ENCODE data around the gene METTL8.
"Not testable (repeated sequence)": the region's sequence is repeated elsewhere in the genome, so short reads cannot be mapped to it uniquely, and the experiment has no call there.

METTL8 gene

DNA sequence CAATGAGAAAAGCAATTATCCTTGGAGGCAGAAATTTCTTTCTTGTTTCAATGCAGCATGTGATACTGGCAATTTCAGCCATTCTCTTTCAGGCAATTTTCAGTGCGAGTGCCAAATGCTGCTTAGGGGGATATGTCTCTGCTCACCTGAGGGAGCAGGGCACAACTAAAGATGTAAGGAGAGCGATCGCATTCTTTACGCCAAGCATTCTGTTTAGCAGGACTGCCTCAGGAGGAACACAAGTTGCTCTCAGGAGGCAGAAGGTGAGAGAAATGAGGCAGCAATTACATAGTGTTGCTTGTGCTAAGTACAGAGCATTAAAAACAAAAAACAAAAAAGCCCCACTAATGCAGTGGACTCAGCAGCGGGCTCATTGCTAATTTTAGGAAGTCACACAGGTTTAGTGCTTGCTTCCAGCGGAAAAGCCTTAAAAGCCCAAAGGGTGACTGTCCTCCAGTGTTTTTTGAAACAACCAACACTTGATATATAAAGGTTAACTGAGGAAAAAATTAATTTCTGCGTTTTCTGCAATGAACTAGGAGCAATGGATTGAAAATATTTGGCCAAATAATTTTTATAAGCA, 116.9 kb downstream of the METTL8 start:
- Histone ChIP-seq H3K36me3 (ENCODE audit: control insufficient read depth, low read depth, low read length) (no peaks in the 10 kb centered on the region), H3K9me3 (ENCODE audit: control insufficient read depth, low read depth, low read length) (peaks cover 5% of the 10 kb centered on the region), H3K27ac (ENCODE audit: low read length) (peak overlapping the region; percentile 94), H3K27me3 (ENCODE audit: control insufficient read depth, insufficient read depth, low read length) (no peaks in the 10 kb centered on the region), H3K4me1 (ENCODE audit: control insufficient read depth, low read depth, low read length) (peaks cover 66% of the 10 kb centered on the region), H3K4me3 (ENCODE audit: low read length) (peak overlapping the region; percentile 4), H3K9ac (ENCODE audit: low read length) (peak overlapping the region; percentile 68)

DNA sequence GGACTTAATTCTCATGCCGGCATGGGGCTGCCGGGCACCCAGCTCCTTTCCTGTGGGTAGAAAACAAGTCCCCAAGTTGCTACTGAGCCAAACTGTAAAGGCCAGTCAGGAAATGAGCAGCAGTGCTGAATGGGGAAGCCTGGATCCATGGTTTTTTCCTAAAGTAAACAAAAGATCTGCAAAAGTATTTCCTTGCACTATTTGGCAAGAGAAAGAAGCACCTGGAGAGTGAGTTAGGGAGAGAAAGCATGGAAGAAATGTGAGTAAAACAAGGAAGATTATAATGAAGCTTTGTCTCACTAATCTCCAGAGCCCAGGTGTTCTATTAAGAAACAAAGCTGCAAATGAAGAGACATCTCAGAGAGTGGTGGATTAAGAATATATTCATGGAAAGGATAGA, 117.6 kb downstream of the METTL8 start:
- peaks cover 6% of the 10 kb centered on the region for H3K9me3 ChIP-seq (ENCODE audit: control insufficient read depth, low read depth, low read length)
- H3K36me3 ChIP-seq (ENCODE audit: control insufficient read depth, low read depth, low read length), result no peaks in the 10 kb centered on the region
- peak overlapping the region; percentile 94 for H3K27ac ChIP-seq (ENCODE audit: low read length)
- peak overlapping the region; percentile 23 for H3K4me3 ChIP-seq (ENCODE audit: low read length)
- H3K4me1 ChIP-seq (ENCODE audit: control insufficient read depth, low read depth, low read length), result peaks cover 66% of the 10 kb centered on the region
- peak overlapping the region; percentile 68 for H3K9ac ChIP-seq (ENCODE audit: low read length)
- no peaks in the 10 kb centered on the region for H3K27me3 ChIP-seq (ENCODE audit: control insufficient read depth, insufficient read depth, low read length)

DNA sequence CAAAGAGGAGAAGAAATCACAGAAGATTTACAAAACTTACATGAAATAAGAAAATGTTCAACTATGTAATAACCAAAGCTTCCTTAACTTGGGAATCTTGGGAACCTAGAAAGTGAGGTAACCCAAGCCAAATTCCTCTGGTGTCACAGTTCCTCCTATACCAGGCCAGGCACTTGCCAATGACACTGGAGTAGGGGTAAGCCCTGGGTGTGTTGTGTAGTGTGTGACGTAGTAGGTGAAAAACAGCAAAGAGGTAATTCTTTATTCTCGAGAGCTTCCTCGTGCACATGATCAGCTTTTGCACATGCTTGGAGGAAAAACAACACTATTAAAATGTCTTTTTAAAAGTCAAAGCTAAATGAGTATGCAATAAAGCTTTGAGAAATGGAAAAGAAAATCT, 118.0 kb downstream of the METTL8 start:
- peaks cover 6% of the 10 kb centered on the region for H3K9me3 ChIP-seq (ENCODE audit: control insufficient read depth, low read depth, low read length)
- H3K4me1 ChIP-seq (ENCODE audit: control insufficient read depth, low read depth, low read length), result peaks cover 64% of the 10 kb centered on the region
- H3K27me3 ChIP-seq (ENCODE audit: control insufficient read depth, insufficient read depth, low read length), result no peaks in the 10 kb centered on the region
- H3K36me3 ChIP-seq (ENCODE audit: control insufficient read depth, low read depth, low read length), result no peaks in the 10 kb centered on the region
- H3K4me3 ChIP-seq (ENCODE audit: low read length), result peak overlapping the region; percentile 23
- peak overlapping the region; percentile 94 for H3K27ac ChIP-seq (ENCODE audit: low read length)
- H3K9ac ChIP-seq (ENCODE audit: low read length), result peak overlapping the region; percentile 68

DNA sequence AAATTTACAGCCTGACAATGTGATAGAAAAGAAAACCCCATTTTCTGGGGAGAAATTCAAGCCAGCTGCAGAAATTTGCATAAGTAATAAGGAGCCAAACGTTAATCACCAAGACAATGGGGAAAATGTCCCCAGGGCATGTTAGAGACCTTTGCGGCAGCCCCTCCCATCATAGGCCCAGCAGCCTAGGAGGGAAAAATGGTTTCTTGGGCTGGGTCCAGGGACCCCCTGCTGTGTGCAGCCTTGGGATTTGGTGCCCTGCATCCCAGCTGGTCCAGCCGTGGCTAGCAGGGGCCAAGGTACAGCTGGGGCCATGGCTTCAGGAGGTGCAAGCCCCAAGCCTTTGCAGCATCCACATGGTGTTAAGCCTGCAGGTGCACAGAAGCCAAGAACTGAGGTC, 121.6 kb downstream of the METTL8 start:
- not testable (repeated sequence) for H3K27ac ChIP-seq (ENCODE audit: low read length); H3K9me3 ChIP-seq (ENCODE audit: control insufficient read depth, low read depth, low read length); H3K27me3 ChIP-seq (ENCODE audit: control insufficient read depth, insufficient read depth, low read length); H3K9ac ChIP-seq (ENCODE audit: low read length); H3K4me3 ChIP-seq (ENCODE audit: low read length); H3K36me3 ChIP-seq (ENCODE audit: control insufficient read depth, low read depth, low read length)
- H3K4me1 ChIP-seq (ENCODE audit: control insufficient read depth, low read depth, low read length), result peaks cover 28% of the 10 kb centered on the region

DNA sequence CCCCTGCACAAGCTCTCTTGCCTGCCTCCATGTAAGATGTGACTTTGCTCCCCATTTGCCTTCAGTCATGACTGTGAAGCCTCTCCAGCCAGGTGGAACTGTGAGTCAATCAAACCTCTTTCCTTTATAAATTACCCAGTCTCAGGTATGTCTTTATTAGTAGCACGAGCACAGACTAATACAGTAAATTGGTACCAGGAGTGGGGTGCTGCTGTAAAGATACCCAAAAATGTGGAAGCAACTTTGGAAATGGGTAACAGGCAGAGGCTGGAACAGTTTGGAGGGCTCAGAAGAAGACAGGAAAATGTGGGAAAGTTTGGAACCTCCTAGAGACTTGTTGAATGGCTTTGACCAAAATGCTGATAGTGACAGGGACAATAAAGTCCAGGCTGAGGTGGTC, 122.2 kb downstream of the METTL8 start:
- peaks cover 22% of the 10 kb centered on the region for H3K4me1 ChIP-seq (ENCODE audit: control insufficient read depth, low read depth, low read length)
- not testable (repeated sequence) for H3K27me3 ChIP-seq (ENCODE audit: control insufficient read depth, insufficient read depth, low read length); H3K36me3 ChIP-seq (ENCODE audit: control insufficient read depth, low read depth, low read length); H3K9me3 ChIP-seq (ENCODE audit: control insufficient read depth, low read depth, low read length); H3K27ac ChIP-seq (ENCODE audit: low read length); H3K4me3 ChIP-seq (ENCODE audit: low read length); H3K9ac ChIP-seq (ENCODE audit: low read length)

DNA sequence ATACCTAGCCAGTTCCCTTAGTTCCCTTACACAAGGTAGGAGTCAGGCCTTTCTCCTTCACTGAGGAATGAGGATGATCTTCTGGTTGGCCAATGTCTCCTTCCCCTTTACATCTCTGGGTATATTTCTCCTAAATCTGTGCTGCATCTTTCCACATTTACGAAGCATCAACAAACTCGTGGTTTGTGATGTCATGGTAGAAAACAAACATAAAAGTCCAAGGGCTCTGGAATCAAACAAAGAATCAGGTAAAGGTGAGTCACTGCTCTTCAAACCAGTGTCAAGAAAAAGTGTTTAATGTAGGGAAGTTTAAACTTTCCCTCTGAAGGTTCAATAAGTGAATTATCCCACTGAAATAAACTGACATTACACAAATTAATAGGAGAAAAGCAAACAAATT, 122.9 kb downstream of the METTL8 start:
- no peaks in the 10 kb centered on the region for H3K36me3 ChIP-seq (ENCODE audit: control insufficient read depth, low read depth, low read length)
- no peak overlapping the region for H3K27ac ChIP-seq (ENCODE audit: low read length)
- no peak overlapping the region for H3K9ac ChIP-seq (ENCODE audit: low read length)
- peaks cover 15% of the 10 kb centered on the region for H3K4me1 ChIP-seq (ENCODE audit: control insufficient read depth, low read depth, low read length)
- H3K27me3 ChIP-seq (ENCODE audit: control insufficient read depth, insufficient read depth, low read length), result no peaks in the 10 kb centered on the region
- H3K4me3 ChIP-seq (ENCODE audit: low read length), result no peak overlapping the region
- peaks cover 6% of the 10 kb centered on the region for H3K9me3 ChIP-seq (ENCODE audit: control insufficient read depth, low read depth, low read length)

DNA sequence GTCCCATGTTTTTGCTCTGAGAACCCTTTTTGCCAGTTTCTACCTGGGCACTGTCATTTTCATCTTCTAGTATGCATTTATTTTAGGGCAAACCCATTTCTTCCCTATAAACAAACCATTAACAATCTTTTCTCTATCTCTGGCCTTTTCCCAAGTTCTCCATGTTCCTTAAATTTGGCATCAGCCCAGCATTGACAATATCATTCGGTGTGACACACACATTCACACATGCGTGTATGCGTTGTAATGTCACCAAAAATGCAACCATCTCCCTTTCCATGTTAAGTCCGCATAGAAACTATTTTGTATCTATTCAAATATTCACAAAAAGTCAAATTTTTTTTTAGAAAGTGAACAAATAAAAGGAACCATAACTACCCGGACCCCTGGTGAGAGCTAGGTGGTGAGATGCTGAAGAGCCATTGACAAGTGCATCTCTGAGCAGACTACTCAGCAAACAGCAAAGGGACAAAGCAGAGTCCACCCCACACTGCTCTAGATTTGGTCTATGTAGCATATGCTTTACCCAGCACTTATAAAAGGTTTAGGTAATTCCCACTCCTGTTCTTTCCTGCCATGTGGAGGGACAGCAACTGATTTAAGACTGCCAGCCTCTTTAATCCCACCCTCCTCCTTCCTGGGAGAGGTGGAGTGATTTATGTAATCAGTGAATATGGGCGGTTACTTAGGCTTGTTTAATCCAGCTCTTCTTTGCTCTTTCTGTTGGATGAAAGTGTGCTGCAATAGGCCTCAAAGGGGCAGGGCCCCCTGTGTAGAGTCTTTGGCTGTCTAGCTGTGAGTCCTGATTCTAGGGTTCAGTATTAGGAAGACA, 124.1 kb downstream of the METTL8 start:
- Histone ChIP-seq H3K27ac (ENCODE audit: low read length) (no peak overlapping the region), H3K9ac (ENCODE audit: low read length) (no peak overlapping the region), H3K9me3 (ENCODE audit: control insufficient read depth, low read depth, low read length) (peaks cover 6% of the 10 kb centered on the region), H3K4me3 (ENCODE audit: low read length) (no peak overlapping the region), H3K4me1 (ENCODE audit: control insufficient read depth, low read depth, low read length) (peaks cover 3% of the 10 kb centered on the region), H3K27me3 (ENCODE audit: control insufficient read depth, insufficient read depth, low read length) (no peaks in the 10 kb centered on the region), H3K36me3 (ENCODE audit: control insufficient read depth, low read depth, low read length) (no peaks in the 10 kb centered on the region)

DNA sequence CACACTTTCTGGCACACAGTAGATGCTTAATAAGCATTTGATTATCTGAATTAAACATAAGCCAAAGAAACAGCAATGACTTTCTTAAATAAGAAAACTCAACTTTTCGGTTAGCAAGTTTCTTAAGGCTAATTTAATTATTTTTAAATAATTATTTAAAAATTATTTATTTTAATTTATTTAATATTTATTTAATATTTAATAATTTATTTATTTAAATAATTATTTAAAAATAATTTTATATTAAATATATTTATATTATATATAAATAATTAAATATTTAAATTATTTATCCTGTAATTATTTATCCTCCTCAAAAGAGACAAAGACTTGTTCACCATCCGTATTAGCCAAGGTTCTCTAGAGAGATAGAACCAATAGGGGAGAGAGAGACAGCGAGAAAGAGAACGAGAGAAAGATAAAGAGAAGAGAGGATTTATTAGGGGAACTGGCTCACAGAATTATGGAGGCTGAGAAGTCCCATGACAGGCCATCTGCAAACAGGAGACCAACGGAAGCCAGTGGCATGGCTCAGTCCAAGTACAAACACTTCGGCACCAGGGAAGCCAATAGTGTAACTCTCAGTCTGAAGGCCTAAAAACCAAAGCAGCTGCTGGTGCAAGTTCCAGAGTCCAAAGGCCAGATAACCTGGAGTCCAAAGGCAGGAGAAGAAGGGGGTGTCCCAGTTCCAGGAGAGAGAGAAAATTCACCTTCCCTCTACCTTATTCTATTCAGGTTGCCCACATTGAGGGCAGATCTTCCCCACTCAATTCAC, 125.3 kb downstream of the METTL8 start:
- Histone ChIP-seq H3K36me3 (ENCODE audit: control insufficient read depth, low read depth, low read length) (no peaks in the 10 kb centered on the region), H3K9ac (ENCODE audit: low read length) (no peak overlapping the region), H3K27me3 (ENCODE audit: control insufficient read depth, insufficient read depth, low read length) (no peaks in the 10 kb centered on the region), H3K4me1 (ENCODE audit: control insufficient read depth, low read depth, low read length) (no peaks in the 10 kb centered on the region), H3K9me3 (ENCODE audit: control insufficient read depth, low read depth, low read length) (peaks cover 6% of the 10 kb centered on the region), H3K27ac (ENCODE audit: low read length) (no peak overlapping the region), H3K4me3 (ENCODE audit: low read length) (no peak overlapping the region)

DNA sequence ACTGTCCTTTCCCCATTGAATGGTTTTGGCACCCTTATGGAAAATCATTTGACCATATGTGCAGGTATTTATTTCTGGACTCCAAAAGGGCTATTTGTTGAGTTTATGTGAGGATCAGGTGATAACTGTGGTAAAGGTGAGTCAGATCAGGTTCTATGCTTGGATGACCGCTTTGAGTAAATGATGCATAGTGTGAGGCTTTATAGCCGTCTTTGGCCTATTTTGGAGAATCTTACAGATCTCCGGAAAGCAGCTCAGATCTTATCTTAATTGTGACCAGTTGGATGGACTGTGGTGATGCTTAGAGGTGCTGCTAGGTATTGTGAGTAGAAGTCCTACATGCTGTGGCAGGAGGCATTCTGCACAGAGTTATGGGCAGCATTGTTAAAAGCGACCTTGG, 126.2 kb downstream of the METTL8 start:
- Histone ChIP-seq H3K9ac (ENCODE audit: low read length) (no peak overlapping the region), H3K36me3 (ENCODE audit: control insufficient read depth, low read depth, low read length) (no peaks in the 10 kb centered on the region), H3K4me1 (ENCODE audit: control insufficient read depth, low read depth, low read length) (no peaks in the 10 kb centered on the region), H3K27me3 (ENCODE audit: control insufficient read depth, insufficient read depth, low read length) (no peaks in the 10 kb centered on the region), H3K9me3 (ENCODE audit: control insufficient read depth, low read depth, low read length) (peaks cover 6% of the 10 kb centered on the region), H3K4me3 (ENCODE audit: low read length) (no peak overlapping the region), H3K27ac (ENCODE audit: low read length) (no peak overlapping the region)

DNA sequence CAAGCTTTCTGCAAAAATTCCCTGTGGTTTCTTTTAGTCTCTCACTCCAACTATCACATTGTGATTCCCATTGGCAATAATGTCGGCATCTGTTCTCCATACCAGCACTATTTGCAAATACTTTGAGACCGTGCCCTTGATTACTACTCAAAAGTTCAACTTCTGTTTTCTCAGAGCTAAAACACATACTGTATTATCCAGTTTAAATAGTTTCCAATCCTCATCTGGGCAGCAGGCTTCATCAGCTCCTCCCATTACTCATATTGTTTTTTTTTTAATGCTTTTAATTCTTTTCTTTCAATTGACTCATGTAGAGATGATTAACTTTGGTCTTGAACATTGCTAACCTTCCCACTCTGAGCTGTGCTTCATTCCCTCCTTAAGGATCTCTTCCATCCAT, 135.8 kb downstream of the METTL8 start:
- Histone ChIP-seq H3K4me1 (ENCODE audit: control insufficient read depth, low read depth, low read length) (no peaks in the 10 kb centered on the region), H3K9me3 (ENCODE audit: control insufficient read depth, low read depth, low read length) (no peaks in the 10 kb centered on the region), H3K36me3 (ENCODE audit: control insufficient read depth, low read depth, low read length) (no peaks in the 10 kb centered on the region)

DNA sequence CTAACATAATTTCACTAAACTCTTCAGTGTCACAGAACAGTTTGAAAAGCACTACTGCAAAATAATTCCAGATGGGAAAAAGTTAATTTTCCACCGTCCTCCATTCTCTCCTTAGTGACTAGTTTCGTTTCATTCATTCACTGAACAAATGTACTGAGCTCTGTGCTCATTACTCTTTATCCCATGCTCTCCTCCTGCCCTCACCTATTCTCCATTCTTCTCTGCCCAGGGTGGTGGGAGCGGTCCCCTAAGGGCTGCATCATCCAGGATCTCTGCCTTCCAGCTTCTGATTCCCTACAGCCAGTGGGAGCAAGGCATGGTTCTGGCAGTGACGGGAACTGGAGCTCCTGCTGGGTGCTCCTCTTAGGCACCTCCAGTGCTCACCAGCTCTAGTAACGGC, 139.2 kb downstream of the METTL8 start:
- H3K27me3 ChIP-seq (ENCODE audit: control insufficient read depth, insufficient read depth, low read length), result no peaks in the 10 kb centered on the region
- no peak overlapping the region for H3K4me3 ChIP-seq (ENCODE audit: low read length)
- no peaks in the 10 kb centered on the region for H3K36me3 ChIP-seq (ENCODE audit: control insufficient read depth, low read depth, low read length)
- H3K4me1 ChIP-seq (ENCODE audit: control insufficient read depth, low read depth, low read length), result no peaks in the 10 kb centered on the region
- no peak overlapping the region for H3K9ac ChIP-seq (ENCODE audit: low read length)
- H3K27ac ChIP-seq (ENCODE audit: low read length), result no peak overlapping the region
- H3K9me3 ChIP-seq (ENCODE audit: control insufficient read depth, low read depth, low read length), result no peaks in the 10 kb centered on the region

More for the DNA sequence above, 135.8 kb downstream of the METTL8 start:
- H3K27ac ChIP-seq (ENCODE audit: low read length), result no peak overlapping the region
- no peak overlapping the region for H3K4me3 ChIP-seq (ENCODE audit: low read length)
- H3K9ac ChIP-seq (ENCODE audit: low read length), result no peak overlapping the region
- H3K27me3 ChIP-seq (ENCODE audit: control insufficient read depth, insufficient read depth, low read length), result no peaks in the 10 kb centered on the region
